ENCODE results near the gene UBE3D.

The UBE3D gene

DNA sequence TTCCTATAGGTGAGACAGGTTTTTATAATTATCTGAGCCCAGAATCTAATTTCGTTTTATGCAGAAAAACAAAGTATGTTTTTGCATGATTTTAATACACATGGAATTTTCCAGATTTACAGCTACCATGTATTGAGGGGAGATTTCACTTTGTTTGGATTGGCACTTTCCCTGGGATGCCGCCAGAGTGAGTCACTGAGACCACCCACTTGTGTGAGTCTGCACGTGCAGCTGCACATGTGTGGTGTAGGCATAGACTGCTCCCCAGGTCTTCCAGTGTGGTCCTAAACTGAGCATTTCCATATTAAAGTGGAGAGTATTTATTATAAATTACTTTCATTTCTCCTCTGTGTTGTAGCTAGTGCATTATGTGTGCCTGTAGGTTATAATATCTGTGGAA is 186.8 kb downstream of the UBE3D start:
- DNase-seq (ENCODE audit: insufficient read length, low spot score) (no peak), FAIRE-seq (no peak)
- TF ChIP-seq, protein P1, sequence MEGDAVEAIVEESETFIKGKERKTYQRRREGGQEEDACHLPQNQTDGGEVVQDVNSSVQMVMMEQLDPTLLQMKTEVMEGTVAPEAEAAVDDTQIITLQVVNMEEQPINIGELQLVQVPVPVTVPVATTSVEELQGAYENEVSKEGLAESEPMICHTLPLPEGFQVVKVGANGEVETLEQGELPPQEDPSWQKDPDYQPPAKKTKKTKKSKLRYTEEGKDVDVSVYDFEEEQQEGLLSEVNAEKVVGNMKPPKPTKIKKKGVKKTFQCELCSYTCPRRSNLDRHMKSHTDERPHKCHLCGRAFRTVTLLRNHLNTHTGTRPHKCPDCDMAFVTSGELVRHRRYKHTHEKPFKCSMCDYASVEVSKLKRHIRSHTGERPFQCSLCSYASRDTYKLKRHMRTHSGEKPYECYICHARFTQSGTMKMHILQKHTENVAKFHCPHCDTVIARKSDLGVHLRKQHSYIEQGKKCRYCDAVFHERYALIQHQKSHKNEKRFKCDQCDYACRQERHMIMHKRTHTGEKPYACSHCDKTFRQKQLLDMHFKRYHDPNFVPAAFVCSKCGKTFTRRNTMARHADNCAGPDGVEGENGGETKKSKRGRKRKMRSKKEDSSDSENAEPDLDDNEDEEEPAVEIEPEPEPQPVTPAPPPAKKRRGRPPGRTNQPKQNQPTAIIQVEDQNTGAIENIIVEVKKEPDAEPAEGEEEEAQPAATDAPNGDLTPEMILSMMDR (IDR thresholded peaks at IDR 0.05; ENCODE audit: insufficient read depth, missing control alignments) = no peak

DNA sequence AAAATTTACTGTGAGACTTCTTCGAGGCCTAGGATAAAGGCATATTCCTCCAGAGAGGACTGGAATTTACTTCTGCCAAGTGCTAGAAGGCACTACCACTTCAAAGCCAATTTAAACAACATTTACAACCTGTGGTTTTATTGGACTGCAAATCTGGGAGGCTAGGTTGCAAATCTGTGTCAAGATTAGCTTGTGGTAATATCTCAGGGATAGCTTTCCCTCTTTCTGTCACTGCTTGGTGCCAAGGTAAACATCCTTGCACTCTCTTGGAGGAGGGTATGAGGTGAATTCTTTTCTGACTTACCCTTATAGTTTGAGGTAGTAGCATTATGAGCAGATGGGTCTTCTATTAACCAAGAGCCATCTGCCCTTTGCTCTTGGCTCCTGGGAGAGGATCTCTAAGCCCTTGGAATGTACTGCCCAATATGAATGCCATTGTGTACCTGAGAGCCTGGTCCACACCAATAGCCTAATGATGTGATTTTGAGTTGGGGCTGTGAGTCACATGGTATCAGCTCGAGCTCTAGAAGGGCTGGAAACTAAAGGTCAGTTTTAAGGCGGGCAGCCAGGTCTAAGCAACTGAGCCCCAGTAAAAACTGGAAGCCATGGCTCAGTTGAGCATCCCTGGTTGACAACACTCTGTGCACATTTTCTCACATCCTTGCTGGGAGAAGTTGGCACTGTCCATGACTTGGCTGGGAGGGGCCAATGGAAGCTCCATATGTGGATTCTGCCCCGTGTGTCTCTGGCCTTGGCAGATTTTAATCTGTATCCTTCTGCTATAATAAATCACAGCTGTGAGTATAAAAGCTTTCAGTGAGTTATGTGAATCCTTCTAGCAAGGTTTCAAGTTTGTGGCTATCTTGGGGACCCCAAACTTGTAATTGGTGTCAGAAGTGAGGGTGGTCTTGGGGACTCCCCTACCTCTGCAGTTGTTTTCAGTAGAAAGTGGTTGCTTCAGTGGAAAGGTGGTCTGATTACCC is 188.1 kb downstream of the UBE3D start:
- DNase-seq (ENCODE audit: insufficient read length, low spot score) (no peak), FAIRE-seq (no peak)
- TF ChIP-seq, protein P1 (IDR thresholded peaks at IDR 0.05; ENCODE audit: insufficient read depth, missing control alignments) = no peak

DNA sequence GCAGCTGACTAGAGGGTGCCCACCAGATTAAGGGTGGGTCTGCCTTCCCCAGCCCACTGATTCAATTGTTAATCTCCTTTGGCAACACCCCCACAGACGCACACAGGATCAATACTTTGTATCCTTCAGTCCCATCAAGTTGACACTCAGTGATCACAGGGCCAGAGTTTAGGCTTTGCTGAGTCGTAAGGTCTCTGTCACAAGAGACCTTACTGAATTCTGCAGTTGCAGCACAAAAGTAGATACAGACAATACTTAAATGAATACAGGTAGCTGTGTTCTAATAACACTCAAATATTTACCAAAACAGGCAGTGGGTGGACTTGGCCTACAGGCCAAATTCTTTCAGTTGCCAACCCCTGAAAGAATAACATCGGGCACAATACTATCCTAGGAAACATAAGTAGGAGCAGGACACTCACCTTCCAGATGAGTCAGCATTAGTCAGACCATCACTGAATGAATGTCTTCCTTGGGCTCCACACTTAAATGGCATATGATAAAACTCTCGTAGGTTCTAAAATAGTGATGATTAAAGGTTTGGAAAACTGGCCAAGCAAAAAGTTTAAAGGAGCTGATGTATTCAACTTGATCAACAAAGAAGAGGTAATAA is 190.0 kb downstream of the UBE3D start:
- no peak for FAIRE-seq
- no peak for DNase-seq (ENCODE audit: insufficient read length, low spot score)
- TF ChIP-seq, protein P1 (IDR thresholded peaks at IDR 0.05; ENCODE audit: insufficient read depth, missing control alignments) = no peak

DNA sequence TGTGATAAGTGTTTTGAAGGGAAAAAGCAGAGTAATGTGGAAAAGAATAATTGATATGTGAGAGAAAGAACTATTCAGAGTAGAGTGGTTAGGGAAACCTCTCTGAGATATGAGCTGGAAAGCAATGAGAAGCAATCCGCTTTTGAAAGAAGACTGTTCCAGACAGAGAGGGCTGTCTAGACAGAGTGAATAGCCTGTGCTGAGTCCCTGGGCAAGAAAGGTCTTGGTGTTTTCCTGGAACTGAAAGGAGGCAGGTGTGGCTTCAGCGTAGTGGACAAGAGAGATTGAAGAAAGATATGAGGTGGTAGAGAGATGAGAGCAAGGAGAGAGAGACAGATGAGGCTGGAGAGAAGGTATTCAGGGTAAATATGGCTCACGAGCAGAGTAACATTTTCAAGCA is 190.8 kb downstream of the UBE3D start:
- no peak for FAIRE-seq
- TF ChIP-seq, protein P1 (IDR thresholded peaks at IDR 0.05; ENCODE audit: insufficient read depth, missing control alignments) = no peak
- no peak for DNase-seq (ENCODE audit: insufficient read length, low spot score)

DNA sequence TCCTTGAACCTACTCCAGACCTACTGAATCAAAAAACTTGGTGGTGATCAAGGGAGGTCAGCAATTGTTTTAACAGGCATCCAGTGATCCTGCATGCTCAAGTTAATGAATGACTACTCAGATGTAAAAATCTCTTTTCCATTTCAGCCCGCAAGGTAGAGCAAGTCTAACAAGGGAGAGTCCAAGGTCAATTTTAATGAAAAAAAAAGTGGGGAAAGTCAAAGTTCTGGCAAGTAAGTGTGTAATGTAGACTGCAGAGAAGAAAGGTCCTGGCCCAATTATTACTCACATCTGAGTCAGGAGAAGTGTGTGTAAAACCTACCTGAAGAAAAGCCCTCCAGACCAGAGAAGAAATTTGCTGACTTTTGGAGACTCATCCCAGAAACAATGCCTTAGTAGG is 193.5 kb downstream of the UBE3D start:
- TF ChIP-seq, protein P1 (IDR thresholded peaks at IDR 0.05; ENCODE audit: insufficient read depth, missing control alignments) = no peak
- no peak for DNase-seq (ENCODE audit: insufficient read length, low spot score)
- FAIRE-seq = no peak

DNA sequence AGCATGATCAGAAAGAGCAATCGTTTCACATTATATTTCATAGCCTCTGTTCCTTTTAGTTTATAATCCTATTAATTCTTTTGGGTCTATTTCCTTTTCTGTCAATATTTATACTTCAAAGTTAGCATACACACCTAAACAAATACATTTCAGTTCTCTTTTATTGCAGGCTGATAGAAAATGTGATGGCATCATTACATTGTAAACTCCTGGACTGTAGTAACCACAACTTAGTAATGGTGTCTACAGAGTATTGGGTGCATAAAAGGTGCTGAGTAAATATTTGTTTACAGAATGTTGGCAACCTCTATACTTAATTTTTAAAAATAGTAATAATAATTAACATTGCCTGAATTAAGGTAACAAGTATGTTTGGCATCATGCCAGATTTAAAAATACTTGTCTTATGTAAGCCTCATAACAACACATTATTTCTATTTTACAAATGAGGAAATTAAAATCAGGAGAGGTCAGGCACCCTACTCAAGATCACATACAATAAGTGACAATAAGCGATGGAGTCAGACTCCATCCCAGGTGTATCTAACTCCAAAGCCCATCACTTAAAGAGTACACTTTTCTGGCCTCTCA is 195.0 kb downstream of the UBE3D start:
- DNase-seq (ENCODE audit: insufficient read length, low spot score) (no peak), FAIRE-seq (no peak)
- TF ChIP-seq, protein P1 (IDR thresholded peaks at IDR 0.05; ENCODE audit: insufficient read depth, missing control alignments) = no peak
